Gastroesophageal sphincter (tissue), 3 donors: ENCODE measurements around the gene GGTLC3.
"Not testable (repeated sequence)": the region's sequence is repeated elsewhere in the genome, so short reads cannot be mapped to it uniquely, and the experiment has no call there.

Experiments
- POLR2A ChIP-seq, 2 donors: fragments of 450-650 bp; IDR thresholded peaks; one replicate each; pipeline ENCODE4 v1.6.1; 2017; ENCODE audit warnings: antibody characterized with exemption in 2 of 2, mild to moderate bottlenecking in 2 of 2, moderate library complexity in 1 of 2
- TF ChIP-seq, protein P1 (sequence below), 4 experiments: fragments of 200-600 bp in 2 of 4; fragments of 450-650 bp in 2 of 4; sonication (generic) in 1 of 4; IDR thresholded peaks; one replicate each; pipeline ENCODE4 v1.5.1; 2017 to 2019; ENCODE audit warnings: antibody characterized with exemption in 4 of 4, mild to moderate bottlenecking in 2 of 4, moderate library complexity in 2 of 4

DNA sequence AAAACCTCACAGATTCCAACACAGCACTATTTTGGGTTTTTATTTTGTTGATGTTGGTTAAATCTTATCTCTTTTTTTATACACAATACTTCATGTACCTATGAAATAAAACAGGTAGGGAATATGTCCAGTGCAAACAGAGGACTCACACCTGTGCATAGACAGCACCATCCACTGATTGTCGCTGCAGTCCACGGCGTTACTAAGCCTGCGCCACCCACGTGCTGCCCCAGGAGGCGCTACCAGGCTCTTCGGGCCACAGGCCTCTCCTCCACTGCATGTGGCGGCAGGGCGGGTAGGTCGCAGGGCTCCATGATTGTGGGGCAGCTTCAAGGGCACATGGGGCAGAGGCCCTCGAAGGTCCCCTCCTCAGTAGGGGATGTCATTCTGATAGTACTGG, 15.7 kb upstream of the GGTLC3 start:
- not testable (repeated sequence) for TF ChIP-seq POLR2A (IDR thresholded peaks at IDR 0.05)
- TF ChIP-seq, protein P1, sequence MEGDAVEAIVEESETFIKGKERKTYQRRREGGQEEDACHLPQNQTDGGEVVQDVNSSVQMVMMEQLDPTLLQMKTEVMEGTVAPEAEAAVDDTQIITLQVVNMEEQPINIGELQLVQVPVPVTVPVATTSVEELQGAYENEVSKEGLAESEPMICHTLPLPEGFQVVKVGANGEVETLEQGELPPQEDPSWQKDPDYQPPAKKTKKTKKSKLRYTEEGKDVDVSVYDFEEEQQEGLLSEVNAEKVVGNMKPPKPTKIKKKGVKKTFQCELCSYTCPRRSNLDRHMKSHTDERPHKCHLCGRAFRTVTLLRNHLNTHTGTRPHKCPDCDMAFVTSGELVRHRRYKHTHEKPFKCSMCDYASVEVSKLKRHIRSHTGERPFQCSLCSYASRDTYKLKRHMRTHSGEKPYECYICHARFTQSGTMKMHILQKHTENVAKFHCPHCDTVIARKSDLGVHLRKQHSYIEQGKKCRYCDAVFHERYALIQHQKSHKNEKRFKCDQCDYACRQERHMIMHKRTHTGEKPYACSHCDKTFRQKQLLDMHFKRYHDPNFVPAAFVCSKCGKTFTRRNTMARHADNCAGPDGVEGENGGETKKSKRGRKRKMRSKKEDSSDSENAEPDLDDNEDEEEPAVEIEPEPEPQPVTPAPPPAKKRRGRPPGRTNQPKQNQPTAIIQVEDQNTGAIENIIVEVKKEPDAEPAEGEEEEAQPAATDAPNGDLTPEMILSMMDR (IDR thresholded peaks at IDR 0.05), result not testable (repeated sequence)
